Bladder microvascular endothelial cell (primary cell): ENCODE results near the gene SOX1. TPM values are rescaled to one million over a fixed set of nuclear protein-coding genes. Genes with fewer than 3 reads are reported as not detected.

Experiments used
- total RNA-seq: library from RNA; depleted of rRNA; stranded (reverse); fragments of >200 nt; gene quantifications from 2 replicates; pipeline ENCODE4 v1.2.3, GENCODE V29; 2014

The SOX1 gene
- total RNA-seq, result not detected in 2 replicates

DNA sequence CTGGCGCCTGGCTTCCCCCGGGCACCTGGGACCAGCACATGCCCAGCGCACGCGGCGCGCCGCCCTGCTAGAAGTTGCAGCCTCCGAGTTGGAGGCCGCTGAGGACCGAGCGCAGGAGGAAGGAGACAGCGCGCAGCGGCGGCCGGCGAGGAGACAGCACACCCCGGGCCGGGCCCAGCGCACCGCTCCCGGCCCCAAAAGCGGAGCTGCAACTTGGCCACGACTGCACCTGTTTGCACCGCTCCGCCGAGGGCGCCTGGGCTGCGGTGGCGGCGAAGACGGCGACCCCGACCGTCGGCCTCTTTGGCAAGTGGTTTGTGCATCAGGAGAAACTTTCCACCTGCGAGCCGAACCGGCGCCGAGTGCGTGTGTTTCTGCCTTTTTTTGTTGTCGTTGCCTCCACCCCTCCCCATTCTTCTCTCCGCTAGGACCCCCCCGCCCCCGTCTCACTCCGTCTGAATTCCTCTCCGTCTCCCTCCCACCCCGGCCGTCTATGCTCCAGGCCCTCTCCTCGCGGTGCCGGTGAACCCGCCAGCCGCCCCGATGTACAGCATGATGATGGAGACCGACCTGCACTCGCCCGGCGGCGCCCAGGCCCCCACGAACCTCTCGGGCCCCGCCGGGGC lies at the start of gene SOX1:
Gene SOX1, plus strand, starts transcription at position 34 of the 626 bp plus-strand sequence. Its CDS starts 510 bp downstream, at position 544.

